ENCODE data around the gene PRG2. TPM values are rescaled to one million over a fixed set of nuclear protein-coding genes. Genes with fewer than 3 reads are reported as not detected.

PRG2 gene
- total RNA-seq, 3 donors from 2014 or later = 0.24 TPM; not detected in 2

- no peak for ATAC-seq
Measured at GRCh38 chr11:57399221-57399620, 8.8 kb upstream of the PRG2 start.

GRCh38 chr11:57397394-57397990 lies 7.0 kb upstream of the PRG2 start:
- intact Hi-C loops (cut with DNase I, micrococcal nuclease) = no loop called here
- H3K4me3 ChIP-seq = no peak overlapping the region
- no peaks in the 10 kb centered on the region for H3K4me1 ChIP-seq (ENCODE audit: low read depth)
- no peaks in the 10 kb centered on the region for H3K9me3 ChIP-seq
- TF ChIP-seq CTCF (IDR thresholded peaks at IDR 0.05) = no peak
- H3K36me3 ChIP-seq (ENCODE audit: low read depth) = no peaks in the 10 kb centered on the region
- DNase-seq = no peak
- ATAC-seq = no peak

More at GRCh38 chr11:57399221-57399620, 8.8 kb upstream of the PRG2 start:
- no peak for TF ChIP-seq CTCF (IDR thresholded peaks at IDR 0.05)
- intact Hi-C loops (cut with DNase I, micrococcal nuclease) = no loop called here
- no peaks in the 10 kb centered on the region for H3K36me3 ChIP-seq (ENCODE audit: low read depth)
- no peak for DNase-seq
- no peaks in the 10 kb centered on the region for H3K9me3 ChIP-seq
- no peak overlapping the region for H3K4me3 ChIP-seq
- H3K4me1 ChIP-seq (ENCODE audit: low read depth) = no peaks in the 10 kb centered on the region

GRCh38 chr11:57396744-57397143 lies 6.3 kb upstream of the PRG2 start:
- Histone ChIP-seq H3K4me1 (ENCODE audit: low read depth) (no peaks in the 10 kb centered on the region), H3K36me3 (ENCODE audit: low read depth) (no peaks in the 10 kb centered on the region), H3K9me3 (no peaks in the 10 kb centered on the region), H3K4me3 (no peak overlapping the region)
- no peak for TF ChIP-seq CTCF (IDR thresholded peaks at IDR 0.05)
- DNase-seq = no peak
- intact Hi-C loops (cut with DNase I, micrococcal nuclease) = no loop called here
- no peak for ATAC-seq

- intact Hi-C loops (cut with DNase I, micrococcal nuclease) = no loop called here
- no peaks in the 10 kb centered on the region for H3K4me1 ChIP-seq (ENCODE audit: low read depth)
- DNase-seq = no peak
- no peak overlapping the region for H3K4me3 ChIP-seq
- no peak for TF ChIP-seq CTCF (IDR thresholded peaks at IDR 0.05)
- no peak for ATAC-seq
- no peaks in the 10 kb centered on the region for H3K36me3 ChIP-seq (ENCODE audit: low read depth)
- no peaks in the 10 kb centered on the region for H3K9me3 ChIP-seq
Measured at GRCh38 chr11:57395905-57396623, 5.6 kb upstream of the PRG2 start.

GRCh38 chr11:57394203-57394965 lies 3.9 kb upstream of the PRG2 start:
- DNase-seq (no peak), ATAC-seq (no peak)
- Histone ChIP-seq H3K4me1 (ENCODE audit: low read depth) (no peaks in the 10 kb centered on the region), H3K4me3 (no peak overlapping the region), H3K36me3 (ENCODE audit: low read depth) (no peaks in the 10 kb centered on the region), H3K9me3 (no peaks in the 10 kb centered on the region)
- TF ChIP-seq CTCF (IDR thresholded peaks at IDR 0.05) = no peak
- intact Hi-C loops (cut with DNase I, micrococcal nuclease) = no loop called here
